ENCODE measurements around the gene RFC4. TPM values are rescaled to one million over a fixed set of nuclear protein-coding genes. Genes with fewer than 3 reads are reported as not detected.

The RFC4 gene
- total RNA-seq, 1 experiment from 2014 or later: 107 TPM

GRCh38 chr3:186790261-186790981 lies 15.9 kb downstream of the RFC4 start:
- no peak for DNase-seq
- intact Hi-C loops (cut with micrococcal nuclease; ENCODE audit: unreplicated experiment): no loop called here

GRCh38 chr3:186789554-186790260 lies 16.6 kb downstream of the RFC4 start:
- Mint-ChIP-seq H3K9me3 (ENCODE audit: low read depth, unreplicated experiment) (no peaks in the 10 kb centered on the region), H3K36me3 (ENCODE audit: insufficient read depth, unreplicated experiment) (peaks cover 95% of the 10 kb centered on the region), H3K27me3 (ENCODE audit: unreplicated experiment) (no peaks in the 10 kb centered on the region), H3K4me3 (ENCODE audit: low read depth, unreplicated experiment) (peak overlapping the region; percentile 81), H3K4me1 (ENCODE audit: low read depth, unreplicated experiment) (peaks cover 40% of the 10 kb centered on the region), H3K27ac (ENCODE audit: unreplicated experiment) (peak overlapping the region; percentile 98)
- intact Hi-C loops (cut with micrococcal nuclease; ENCODE audit: unreplicated experiment): loop anchor here (10.0 kb wide), 1 partner anchor 175 kb away; the partner anchor contains the start of gene AHSG
- no peak for DNase-seq
- BruUV-seq (replicated peaks): TSS peak; percentile 13
- no peak for TF ChIP-seq CTCF (IDR thresholded peaks at IDR 0.05; ENCODE audit: unreplicated experiment)
- CTCF ChIA-PET: interaction anchor here (0.9 to 1.1 kb wide), 2 partner anchors 38 to 173 kb away, joined by 3 read pairs; no protein-coding TSS in a partner anchor

More at GRCh38 chr3:186790261-186790981, 15.9 kb downstream of the RFC4 start:
- Mint-ChIP-seq H3K27ac (ENCODE audit: unreplicated experiment) (peak overlapping the region; percentile 98), H3K27me3 (ENCODE audit: unreplicated experiment) (no peaks in the 10 kb centered on the region), H3K36me3 (ENCODE audit: insufficient read depth, unreplicated experiment) (peaks cover 88% of the 10 kb centered on the region), H3K4me1 (ENCODE audit: low read depth, unreplicated experiment) (peaks cover 37% of the 10 kb centered on the region), H3K4me3 (ENCODE audit: low read depth, unreplicated experiment) (no peak overlapping the region), H3K9me3 (ENCODE audit: low read depth, unreplicated experiment) (no peaks in the 10 kb centered on the region)
- BruUV-seq (replicated peaks): no TSS peak
- no peak for TF ChIP-seq CTCF (IDR thresholded peaks at IDR 0.05; ENCODE audit: unreplicated experiment)
- CTCF ChIA-PET: interaction anchor here (0.7 to 1.1 kb wide), 3 partner anchors 37 to 214 kb away, joined by 3 read pairs; no protein-coding TSS in a partner anchor

- CTCF ChIA-PET: interaction anchor here (1.1 kb wide), 1 partner anchor 39 kb away, joined by 3 read pairs; no protein-coding TSS in a partner anchor
- peak overlapping the region; percentile 81 for H3K4me3 Mint-ChIP-seq (ENCODE audit: low read depth, unreplicated experiment)
- no peaks in the 10 kb centered on the region for H3K9me3 Mint-ChIP-seq (ENCODE audit: low read depth, unreplicated experiment)
- peaks cover 96% of the 10 kb centered on the region for H3K36me3 Mint-ChIP-seq (ENCODE audit: insufficient read depth, unreplicated experiment)
- no TSS peak for BruUV-seq (replicated peaks)
- peaks cover 9% of the 10 kb centered on the region for H3K27me3 Mint-ChIP-seq (ENCODE audit: unreplicated experiment)
- H3K4me1 Mint-ChIP-seq (ENCODE audit: low read depth, unreplicated experiment): peaks cover 45% of the 10 kb centered on the region
- no peak for DNase-seq
- H3K27ac Mint-ChIP-seq (ENCODE audit: unreplicated experiment): peak overlapping the region; percentile 98
- intact Hi-C loops (cut with micrococcal nuclease; ENCODE audit: unreplicated experiment): loop anchor here (10.0 kb wide), 1 partner anchor 174 kb away; the partner anchor contains the start of gene AHSG
- no peak for TF ChIP-seq CTCF (IDR thresholded peaks at IDR 0.05; ENCODE audit: unreplicated experiment)
Observed at GRCh38 chr3:186788482-186789370, 17.6 kb downstream of the RFC4 start.
